ENCODE data around the gene P2RY14. TPM values are rescaled to one million over a fixed set of nuclear protein-coding genes. Genes with fewer than 3 reads are reported as not detected.

P2RY14 gene
- total RNA-seq, 2 experiments from 2014 or later, result 0.51 to 0.70 TPM

GRCh38 chr3:151230646-151231045 is 47.7 kb downstream of the P2RY14 start:
- ChIA-PET POLR2A (no interaction called here), CTCF (interaction anchor here (1.0 to 8.5 kb wide), 9 partner anchors 20 to 607 kb away, joined by 3 to 254 read pairs (median 4); partner anchors contain the start of gene P2RY14)
- peak overlapping the region; percentile 73 for H3K27ac Mint-ChIP-seq
- H3K36me3 Mint-ChIP-seq (ENCODE audit: low read depth), result peaks cover 2% of the 10 kb centered on the region
- H3K27me3 Mint-ChIP-seq, result no peaks in the 10 kb centered on the region
- H3K9me3 Mint-ChIP-seq, result no peaks in the 10 kb centered on the region
- intact Hi-C loops (cut with micrococcal nuclease), result no loop called here
- DNase-seq, result no peak
- peak; percentile 19 for ATAC-seq
- H3K4me3 Mint-ChIP-seq, result peak overlapping the region; percentile 34
- peaks cover 49% of the 10 kb centered on the region for H3K4me1 Mint-ChIP-seq (ENCODE audit: low read depth)
- TF ChIP-seq CTCF (IDR thresholded peaks at IDR 0.05), result no peak

DNA sequence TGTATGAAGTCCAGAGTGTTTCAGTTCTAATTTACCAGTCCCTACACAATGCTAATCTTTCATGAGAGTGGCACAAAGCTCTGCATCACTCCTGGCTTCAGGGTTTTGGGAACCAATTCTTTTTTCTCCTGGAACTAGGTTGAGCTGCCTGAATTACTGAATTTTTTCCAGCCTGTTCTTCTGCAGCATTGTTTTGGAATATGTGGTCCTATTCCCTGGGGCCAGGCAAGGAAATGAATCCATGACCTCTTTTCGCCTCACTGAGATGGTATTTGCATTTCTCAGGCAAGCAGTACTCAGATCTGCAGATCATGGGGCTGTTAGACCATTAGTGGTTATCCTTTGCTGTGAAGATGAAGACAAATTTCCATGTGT is 49.7 kb downstream of the P2RY14 start:
- intact Hi-C loops (cut with micrococcal nuclease), result loop anchor here (1.0 kb wide), 1 partner anchor 55 kb away; no protein-coding TSS in a partner anchor
- no peak for ATAC-seq
- TF ChIP-seq CTCF (IDR thresholded peaks at IDR 0.05), result no peak
- ChIA-PET CTCF (interaction anchor here (0.5 to 8.5 kb wide), 35 partner anchors 7 to 611 kb away, joined by 3 to 254 read pairs (median 5); partner anchors contain the start of genes GPR171, GPR87 and P2RY14), POLR2A (interaction anchor here (1.1 to 3.0 kb wide), 5 partner anchors 23 to 52 kb away, joined by 3 to 8 read pairs (median 4); partner anchors contain the start of gene P2RY14)
- peaks cover 2% of the 10 kb centered on the region for H3K36me3 Mint-ChIP-seq (ENCODE audit: low read depth)
- H3K4me1 Mint-ChIP-seq (ENCODE audit: low read depth), result peaks cover 64% of the 10 kb centered on the region
- H3K27ac Mint-ChIP-seq, result peak overlapping the region; percentile 92
- no peak overlapping the region for H3K4me3 Mint-ChIP-seq
- H3K27me3 Mint-ChIP-seq, result no peaks in the 10 kb centered on the region
- no peaks in the 10 kb centered on the region for H3K9me3 Mint-ChIP-seq
- DNase-seq, result no peak

- intact Hi-C loops (cut with micrococcal nuclease), result loop anchor here (1.0 to 2.0 kb wide), 3 partner anchors 23 to 59 kb away; no protein-coding TSS in a partner anchor
- H3K4me1 Mint-ChIP-seq (ENCODE audit: low read depth), result peaks cover 64% of the 10 kb centered on the region
- peak overlapping the region; percentile 92 for H3K27ac Mint-ChIP-seq
- CTCF ChIA-PET, result interaction anchor here (0.6 to 8.5 kb wide), 43 partner anchors 8 to 611 kb away, joined by 3 to 254 read pairs (median 4); partner anchors contain the start of genes GPR171, GPR87 and P2RY14
- POLR2A ChIA-PET, result interaction anchor here (0.7 to 4.0 kb wide), 11 partner anchors 17 to 608 kb away, joined by 3 to 39 read pairs (median 3); partner anchors contain the start of genes GPR171 and P2RY14
- peak; percentile 92 for TF ChIP-seq CTCF (IDR thresholded peaks at IDR 0.05)
- peak; percentile 64 for ATAC-seq
- peak overlapping the region; percentile 28 for H3K4me3 Mint-ChIP-seq
- DNase-seq, result peak; percentile 89
- H3K9me3 Mint-ChIP-seq, result no peaks in the 10 kb centered on the region
- H3K27me3 Mint-ChIP-seq, result no peaks in the 10 kb centered on the region
- peaks cover 2% of the 10 kb centered on the region for H3K36me3 Mint-ChIP-seq (ENCODE audit: low read depth)
Observed at GRCh38 chr3:151227807-151228665, 50.3 kb downstream of the P2RY14 start.

GRCh38 chr3:151227266-151227806 is 51.0 kb downstream of the P2RY14 start:
- CTCF ChIA-PET, result interaction anchor here (0.7 to 8.5 kb wide), 27 partner anchors 8 to 612 kb away, joined by 3 to 254 read pairs (median 5); partner anchors contain the start of genes GPR171 and P2RY14
- ATAC-seq, result peak; percentile 9
- Mint-ChIP-seq H3K36me3 (ENCODE audit: low read depth) (peaks cover 5% of the 10 kb centered on the region), H3K27me3 (no peaks in the 10 kb centered on the region), H3K4me1 (ENCODE audit: low read depth) (peaks cover 64% of the 10 kb centered on the region), H3K9me3 (peaks cover 5% of the 10 kb centered on the region), H3K27ac (peak overlapping the region; percentile 92), H3K4me3 (peak overlapping the region; percentile 9)
- no peak for DNase-seq
- POLR2A ChIA-PET, result interaction anchor here (0.6 to 4.0 kb wide), 9 partner anchors 16 to 609 kb away, joined by 3 to 39 read pairs (median 3); partner anchors contain the start of genes GPR171 and P2RY14
- intact Hi-C loops (cut with micrococcal nuclease), result loop anchor here (2.0 kb wide), 2 partner anchors 23 to 59 kb away; no protein-coding TSS in a partner anchor
- TF ChIP-seq CTCF (IDR thresholded peaks at IDR 0.05), result no peak

All from activated CD8-positive, alpha-beta T cell treated with anti-CD3 and anti-CD28 coated beads for 36 hours (primary cell).